Tibial artery (tissue), 4 donors: ENCODE measurements around the gene FCHSD2.
"Not testable (repeated sequence)": the region's sequence is repeated elsewhere in the genome, so short reads cannot be mapped to it uniquely, and the experiment has no call there.

Experiments
- DNase-seq, 2 donors: peaks; one replicate each; pipeline ENCODE4 v3.0.0-alpha.2; 2019
- H3K27ac ChIP-seq, 2 donors: fragments of 200-600 bp; sonication (generic) in 1 of 2; 1 replicate in 1 of 2; 2 replicates in 1 of 2; pipeline ENCODE4 v1.5.1; 2018 to 2019; ENCODE audit warnings: mild to moderate bottlenecking in 1 of 2
- H3K27me3 ChIP-seq, 2 donors: fragments of 200-600 bp; sonication (generic) in 1 of 2; one replicate each; pipeline versions ENCODE4 v1.5.1 to v1.6.0; 2016 to 2019
- H3K36me3 ChIP-seq, 3 donors: fragments of 200-600 bp; sonication (generic) in 2 of 3; one replicate each; pipeline ENCODE4 v1.5.1; 2016 to 2019; ENCODE audit warnings: mild to moderate bottlenecking in 2 of 3
- H3K4me1 ChIP-seq, 4 donors: fragments of 200-600 bp; sonication (generic) in 2 of 4; 1 replicate in 3 of 4; 2 replicates in 1 of 4; pipeline ENCODE4 v1.5.1; 2016 to 2019
- H3K4me3 ChIP-seq, 2 donors: fragments of 200-600 bp; sonication (generic) in 1 of 2; 1 replicate in 1 of 2; 2 replicates in 1 of 2; pipeline ENCODE4 v1.5.1; 2018 to 2019; ENCODE audit warnings: mild to moderate bottlenecking in 2 of 2
- H3K9me3 ChIP-seq, 3 donors: fragments of 200-600 bp; sonication (generic) in 1 of 3; one replicate each; pipeline ENCODE4 v1.5.1; 2016 to 2019
- CTCF ChIP-seq, 2 experiments: fragments of 200-600 bp in 1 of 2; fragments of 450-650 bp in 1 of 2; IDR thresholded peaks; one replicate each; pipeline ENCODE4 v1.5.1; 2017 to 2019; ENCODE audit warnings: antibody characterized with exemption in 2 of 2, mild to moderate bottlenecking in 1 of 2, moderate library complexity in 1 of 2
- intact Hi-C: fragments of 100-400 bp; cut with DNase I; formaldehyde crosslinking; loops from one replicate; pipeline ENCODE4 v1.15.0; 2023; ENCODE audit warnings: low total_unique reads

Gene FCHSD2

GRCh38 chr11:73124800-73125199 lies 17.3 kb downstream of the FCHSD2 start:
- Histone ChIP-seq H3K27me3 (no peaks in the 10 kb centered on the region), H3K9me3 (peaks cover 0 to 11% (median 5%) of the 10 kb centered on the region in 3 donors), H3K36me3 (peaks cover 9 to 23% (median 20%) of the 10 kb centered on the region in 3 donors), H3K4me3 (no peak overlapping the region), H3K27ac (no peak overlapping the region), H3K4me1 (peaks cover 0 to 36% (median 3%) of the 10 kb centered on the region in 4 donors)
- intact Hi-C loops, result no loop called here
- DNase-seq, result no peak
- TF ChIP-seq CTCF (IDR thresholded peaks at IDR 0.05), result no peak

- intact Hi-C loops, result not testable (repeated sequence)
These were observed 18.2 kb downstream of the FCHSD2 start for GRCh38 chr11:73123892-73124291.

GRCh38 chr11:73121692-73122091 lies 20.4 kb downstream of the FCHSD2 start:
- H3K27me3 ChIP-seq, result no peaks in the 10 kb centered on the region
- peaks cover 3 to 23% (median 20%) of the 10 kb centered on the region in 3 donors for H3K36me3 ChIP-seq
- no peak for TF ChIP-seq CTCF (IDR thresholded peaks at IDR 0.05)
- H3K4me3 ChIP-seq, result no peak overlapping the region
- DNase-seq, result no peak
- H3K27ac ChIP-seq, result no peak overlapping the region
- peaks cover 0 to 11% (median 5%) of the 10 kb centered on the region in 3 donors for H3K9me3 ChIP-seq
- intact Hi-C loops, result no loop called here
- peaks cover 0 to 44% (median 4%) of the 10 kb centered on the region in 4 donors for H3K4me1 ChIP-seq

More at GRCh38 chr11:73123892-73124291, 18.2 kb downstream of the FCHSD2 start:
- Histone ChIP-seq H3K36me3 (peaks cover 3 to 23% (median 20%) of the 10 kb centered on the region in 3 donors), H3K9me3 (peaks cover 0 to 11% (median 5%) of the 10 kb centered on the region in 3 donors), H3K4me1 (peaks cover 0 to 40% (median 4%) of the 10 kb centered on the region in 4 donors)
- DNase-seq, H3K27ac ChIP-seq, H3K4me3 ChIP-seq, H3K27me3 ChIP-seq: not testable (repeated sequence)

- Histone ChIP-seq H3K4me3 (no peak overlapping the region), H3K36me3 (peaks cover 0 to 12% (median 0%) of the 10 kb centered on the region in 3 donors), H3K27me3 (no peaks in the 10 kb centered on the region), H3K9me3 (no peaks in the 10 kb centered on the region), H3K4me1 (peaks cover 0 to 36% (median 2%) of the 10 kb centered on the region in 4 donors), H3K27ac (no peak overlapping the region)
- intact Hi-C loops, result no loop called here
- TF ChIP-seq CTCF (IDR thresholded peaks at IDR 0.05), result no peak
- DNase-seq, result no peak
These were observed 25.0 kb downstream of the FCHSD2 start for GRCh38 chr11:73117071-73117470.

- Histone ChIP-seq H3K4me3 (no peak overlapping the region), H3K27me3 (no peaks in the 10 kb centered on the region), H3K4me1 (peaks cover 0 to 35% (median 2%) of the 10 kb centered on the region in 4 donors), H3K36me3 (peaks cover 0 to 12% (median 0%) of the 10 kb centered on the region in 3 donors), H3K9me3 (no peaks in the 10 kb centered on the region), H3K27ac (no peak overlapping the region)
- no peak for TF ChIP-seq CTCF (IDR thresholded peaks at IDR 0.05)
- DNase-seq, result no peak
- intact Hi-C loops, result no loop called here
These were observed 25.5 kb downstream of the FCHSD2 start for GRCh38 chr11:73116636-73117035.

GRCh38 chr11:73114835-73115220 lies 27.3 kb downstream of the FCHSD2 start:
- H3K36me3 ChIP-seq, result peaks cover 0 to 12% (median 0%) of the 10 kb centered on the region in 3 donors
- TF ChIP-seq CTCF (IDR thresholded peaks at IDR 0.05), result no peak
- intact Hi-C loops, result no loop called here
- no peaks in the 10 kb centered on the region for H3K9me3 ChIP-seq
- H3K4me1 ChIP-seq, result peaks cover 0 to 20% (median 2%) of the 10 kb centered on the region in 4 donors
- DNase-seq, result no peak
- H3K27ac ChIP-seq, result no peak overlapping the region
- no peak overlapping the region for H3K4me3 ChIP-seq
- H3K27me3 ChIP-seq, result no peaks in the 10 kb centered on the region
